Mesendoderm (in vitro differentiated cells): ENCODE results near the gene FLT3.

Source experiments
- DNase-seq: peaks from one replicate; pipeline ENCODE4 v3.0.0; 2013
- H2AK5ac ChIP-seq: 2 replicates; pipeline ENCODE4 v1.6.1; 2013; ENCODE audit warnings: low read length, inconsistent platforms
- H2BK120ac ChIP-seq: 2 replicates; pipeline ENCODE4 v1.6.1; 2013; ENCODE audit warnings: low read depth, mild to moderate bottlenecking, low read length, moderate library complexity, mixed read lengths
- H2BK15ac ChIP-seq: replicated peaks from 2 replicates; pipeline ENCODE4 v1.6.1; 2013; ENCODE audit warnings: low read depth, mild to moderate bottlenecking, moderate library complexity
- H2BK5ac ChIP-seq: 2 replicates; pipeline ENCODE4 v1.6.1; 2013; ENCODE audit warnings: low read length, inconsistent platforms
- H3K18ac ChIP-seq: 2 replicates; pipeline ENCODE4 v1.6.1; 2013; ENCODE audit warnings: mild to moderate bottlenecking, low read length, mixed read lengths
- H3K23ac ChIP-seq: one replicate; pipeline ENCODE4 v1.6.1; 2013; ENCODE audit warnings: low read length
- H3K27ac ChIP-seq: 2 replicates; pipeline ENCODE4 v1.5.1; 2013; ENCODE audit warnings: low read depth, mild to moderate bottlenecking, inconsistent platforms, low read length, moderate library complexity
- H3K27me3 ChIP-seq: 2 replicates; pipeline ENCODE4 v1.6.1; 2013; ENCODE audit warnings: low read length, control low read depth, mild to moderate bottlenecking, inconsistent platforms; ENCODE audit not compliant: insufficient read depth, poor library complexity
- H3K36me3 ChIP-seq: 2 replicates; pipeline ENCODE4 v1.6.1; 2013; ENCODE audit warnings: low read length, inconsistent platforms; ENCODE audit not compliant: control insufficient read depth, insufficient read depth
- H3K4ac ChIP-seq: one replicate; pipeline ENCODE4 v1.6.1; 2013; ENCODE audit warnings: low read depth, mild to moderate bottlenecking, low read length, moderate library complexity
- H3K4me1 ChIP-seq: 2 replicates; pipeline ENCODE4 v1.6.1; 2013; ENCODE audit warnings: low read depth, low read length, inconsistent platforms; ENCODE audit not compliant: control insufficient read depth
- H3K4me2 ChIP-seq: 2 replicates; pipeline ENCODE4 v1.6.1; 2013; ENCODE audit warnings: low read length
- H3K4me3 ChIP-seq: 2 replicates; pipeline ENCODE4 v1.5.1; 2013; ENCODE audit warnings: mild to moderate bottlenecking, low read length
- H3K56ac ChIP-seq: one replicate; pipeline ENCODE4 v1.6.1; 2013; ENCODE audit warnings: low read length
- H3K79me1 ChIP-seq: 2 replicates; pipeline ENCODE4 v1.6.1; 2013; ENCODE audit warnings: low read length, inconsistent platforms
- H3K79me2 ChIP-seq: 2 replicates; pipeline ENCODE4 v1.6.1; 2013; ENCODE audit warnings: mild to moderate bottlenecking, low read length; ENCODE audit not compliant: control insufficient read depth, insufficient read depth
- H3K9ac ChIP-seq: 2 replicates; pipeline ENCODE4 v1.6.1; 2013; ENCODE audit warnings: low read length, inconsistent platforms
- H4K5ac ChIP-seq: one replicate; pipeline ENCODE4 v1.6.1; 2013; ENCODE audit warnings: low read length
- H4K8ac ChIP-seq: one replicate; pipeline ENCODE4 v1.6.1; 2013; ENCODE audit warnings: low read depth, mild to moderate bottlenecking, control low read depth, low read length, moderate library complexity
- WGBS: extraction: QIAGEN DNeasy Blood & Tissue Kit; methylation state at CpG from one replicate; pipeline ENCODE4 v1.1.7; 2013; ENCODE audit warnings: low lambda C conversion rate, missing lambda C conversion rate; ENCODE audit not compliant: insufficient coverage; ENCODE audit errors: extremely low coverage; 5-methylcytosine and 5-hydroxymethylcytosine counted together

The FLT3 gene

DNA sequence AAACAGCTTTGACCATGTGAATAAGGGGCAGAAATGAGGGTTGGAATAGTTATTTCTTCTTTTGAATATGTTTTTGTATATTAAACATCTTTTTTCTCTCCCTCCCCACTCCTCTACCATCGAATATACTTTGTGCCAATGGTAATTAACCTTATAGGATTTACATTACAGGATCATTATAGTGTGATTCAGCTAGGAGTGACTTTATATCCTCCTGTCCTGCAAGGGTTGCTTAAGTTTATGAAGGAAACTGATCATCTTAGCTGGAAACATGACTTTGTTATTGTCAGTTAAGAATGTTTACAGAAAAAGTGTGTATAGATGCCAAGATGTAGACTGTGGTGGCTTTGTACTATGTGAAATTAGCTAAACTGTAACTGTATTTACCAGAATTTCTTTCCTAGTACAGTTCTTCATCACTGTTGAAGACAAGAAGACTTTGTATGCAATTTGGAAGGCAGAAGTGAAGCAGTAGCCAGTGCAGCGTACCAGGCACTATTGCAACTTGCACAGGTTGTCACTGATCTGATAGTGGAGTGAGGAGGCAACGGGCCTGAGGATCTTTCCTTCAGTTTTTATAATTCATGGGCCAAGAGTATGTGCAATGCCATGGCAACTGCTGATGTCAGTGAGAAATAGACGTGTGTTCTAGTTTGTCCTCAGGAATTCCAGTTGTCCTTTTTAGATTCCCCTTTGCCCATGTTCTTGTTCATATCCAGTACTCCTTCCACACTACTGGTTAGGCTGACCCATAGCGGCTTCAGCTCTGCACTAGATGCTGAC lies 29.7 kb upstream of the FLT3 start:
- H3K4me1 ChIP-seq = no peaks in the 10 kb centered on the region
- no peak overlapping the region for H3K18ac ChIP-seq
- no peak overlapping the region for H3K23ac ChIP-seq
- H3K27me3 ChIP-seq = no peaks in the 10 kb centered on the region
- no peak overlapping the region for H2BK5ac ChIP-seq
- no peak overlapping the region for H3K9ac ChIP-seq
- no peak overlapping the region for H3K4me3 ChIP-seq
- H4K8ac ChIP-seq = no peak overlapping the region
- no peak overlapping the region for H3K4ac ChIP-seq
- no peaks in the 10 kb centered on the region for H3K79me2 ChIP-seq
- no peak overlapping the region for H3K56ac ChIP-seq
- H4K5ac ChIP-seq = no peak overlapping the region
- no peak overlapping the region for H3K4me2 ChIP-seq
- H2BK15ac ChIP-seq = no peak overlapping the region
- no peak overlapping the region for H2AK5ac ChIP-seq
- no peak overlapping the region for H3K27ac ChIP-seq
- H2BK120ac ChIP-seq = no peak overlapping the region
- no peaks in the 10 kb centered on the region for H3K36me3 ChIP-seq
- no peak for DNase-seq
- no peaks in the 10 kb centered on the region for H3K79me1 ChIP-seq
- WGBS = no CpG with 5 or more reads among the region's 5 CpGs

DNA sequence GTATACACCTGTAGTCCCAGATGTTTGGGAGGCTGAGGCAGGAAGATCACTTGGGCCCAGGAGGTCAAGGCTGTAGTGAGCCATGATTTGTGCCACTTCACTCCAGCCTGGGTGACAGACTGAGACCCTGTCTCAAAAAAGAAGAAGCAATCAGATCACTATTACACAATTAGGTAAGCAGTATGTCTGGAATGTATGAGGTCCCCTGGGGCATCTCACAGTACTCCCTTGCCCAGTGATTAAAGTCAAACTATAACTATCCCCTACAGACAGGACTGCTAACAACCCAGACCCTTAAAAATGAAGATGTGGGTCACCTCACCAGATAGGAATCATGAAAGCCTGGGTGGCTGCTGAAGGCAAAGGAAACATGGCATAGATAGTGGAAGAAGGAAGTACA lies 28.6 kb upstream of the FLT3 start:
- H4K5ac ChIP-seq = no peak overlapping the region
- H3K36me3 ChIP-seq = no peaks in the 10 kb centered on the region
- H3K4me3 ChIP-seq = no peak overlapping the region
- no peak overlapping the region for H4K8ac ChIP-seq
- H3K79me1 ChIP-seq = no peaks in the 10 kb centered on the region
- H3K27me3 ChIP-seq = no peaks in the 10 kb centered on the region
- no peak overlapping the region for H2BK120ac ChIP-seq
- no peak overlapping the region for H3K18ac ChIP-seq
- no peak overlapping the region for H3K56ac ChIP-seq
- H3K23ac ChIP-seq = no peak overlapping the region
- no peak overlapping the region for H3K4me2 ChIP-seq
- DNase-seq = peak; percentile 52
- no peak overlapping the region for H2BK15ac ChIP-seq
- no peak overlapping the region for H3K27ac ChIP-seq
- H3K4me1 ChIP-seq = no peaks in the 10 kb centered on the region
- no peak overlapping the region for H3K9ac ChIP-seq
- no peaks in the 10 kb centered on the region for H3K79me2 ChIP-seq
- H3K4ac ChIP-seq = no peak overlapping the region
- H2BK5ac ChIP-seq = no peak overlapping the region
- H2AK5ac ChIP-seq = no peak overlapping the region

DNA sequence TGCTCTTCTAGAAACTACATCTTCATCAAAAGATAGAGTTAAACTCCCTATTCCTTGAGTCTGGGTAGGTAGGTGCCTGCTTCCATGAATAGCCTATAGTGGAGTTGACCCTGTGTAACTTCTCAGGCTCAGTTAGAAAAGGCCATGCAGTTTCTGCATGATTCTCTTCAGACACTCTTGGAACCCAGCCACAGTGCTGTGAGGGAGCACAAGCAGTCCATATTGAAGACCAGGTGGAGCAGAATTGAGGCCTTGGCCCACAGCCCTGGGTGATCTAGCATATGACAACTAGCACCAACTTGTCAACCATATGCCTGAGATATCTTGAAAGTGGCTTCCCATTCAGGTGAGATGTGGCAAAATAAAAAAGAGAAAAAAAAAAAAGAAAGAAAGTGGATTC lies 27.7 kb upstream of the FLT3 start:
- Histone ChIP-seq H3K27me3 (no peaks in the 10 kb centered on the region), H2BK5ac (no peak overlapping the region), H2BK15ac (no peak overlapping the region), H3K4ac (no peak overlapping the region), H3K4me3 (no peak overlapping the region), H4K8ac (no peak overlapping the region), H3K79me1 (no peaks in the 10 kb centered on the region), H2AK5ac (no peak overlapping the region), H2BK120ac (no peak overlapping the region), H3K9ac (no peak overlapping the region), H3K4me1 (no peaks in the 10 kb centered on the region), H3K56ac (no peak overlapping the region), H3K18ac (no peak overlapping the region), H3K4me2 (no peak overlapping the region), H4K5ac (no peak overlapping the region), H3K79me2 (no peaks in the 10 kb centered on the region), H3K27ac (no peak overlapping the region), H3K36me3 (no peaks in the 10 kb centered on the region), H3K23ac (no peak overlapping the region)
- DNase-seq = no peak

DNA sequence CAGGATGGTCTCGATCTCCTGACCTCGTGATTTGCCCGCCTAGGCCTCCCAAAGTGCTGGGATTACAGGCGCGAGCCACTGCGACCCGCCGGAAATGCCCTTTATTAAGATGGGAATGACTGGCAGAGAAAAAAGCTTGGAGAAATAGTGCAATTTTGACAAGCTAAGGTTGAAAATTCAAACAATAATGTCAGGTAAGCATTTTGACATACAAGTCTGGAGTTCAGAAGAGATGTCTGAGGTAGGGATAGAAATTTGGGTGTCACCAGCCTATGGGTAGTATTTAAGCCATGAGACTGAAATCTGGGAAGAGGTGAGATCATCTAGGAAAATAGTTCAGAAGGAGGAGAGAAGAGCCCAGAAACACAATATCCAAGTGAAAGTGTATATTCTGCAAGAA lies 20.8 kb upstream of the FLT3 start:
- Histone ChIP-seq H4K5ac (no peak overlapping the region), H2BK15ac (no peak overlapping the region), H3K27me3 (no peaks in the 10 kb centered on the region), H3K23ac (no peak overlapping the region), H3K4me1 (peaks cover 2% of the 10 kb centered on the region), H3K27ac (no peak overlapping the region), H3K4me3 (no peak overlapping the region), H3K4ac (no peak overlapping the region), H3K9ac (no peak overlapping the region), H3K18ac (no peak overlapping the region), H3K79me2 (no peaks in the 10 kb centered on the region), H3K79me1 (no peaks in the 10 kb centered on the region), H2BK5ac (no peak overlapping the region), H3K4me2 (no peak overlapping the region), H4K8ac (no peak overlapping the region), H2BK120ac (no peak overlapping the region), H2AK5ac (no peak overlapping the region), H3K56ac (no peak overlapping the region), H3K36me3 (no peaks in the 10 kb centered on the region)
- no peak for DNase-seq
- no CpG with 5 or more reads among the region's 8 CpGs for WGBS

DNA sequence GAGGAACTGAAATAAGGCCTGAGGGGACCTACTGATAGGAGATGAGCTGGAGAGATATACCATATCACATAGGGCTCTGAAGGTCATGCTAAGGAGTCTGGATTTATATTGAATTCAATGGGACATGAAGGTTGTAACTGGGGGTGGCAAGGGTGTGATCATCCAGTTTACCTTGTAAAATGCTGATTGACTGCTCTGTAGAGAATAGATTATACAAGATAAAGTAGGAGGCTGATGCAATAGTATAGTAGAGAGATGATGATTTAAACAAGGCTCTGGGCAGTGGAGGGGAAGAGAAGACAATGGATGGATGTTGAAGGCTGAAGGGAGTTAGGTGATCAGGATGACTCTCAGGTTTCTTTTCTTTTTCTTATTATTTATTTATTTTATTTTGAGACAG lies 19.9 kb upstream of the FLT3 start:
- Histone ChIP-seq H3K36me3 (no peaks in the 10 kb centered on the region), H2AK5ac (no peak overlapping the region), H2BK5ac (no peak overlapping the region), H3K4me2 (no peak overlapping the region), H3K27me3 (no peaks in the 10 kb centered on the region), H3K79me2 (no peaks in the 10 kb centered on the region), H3K4me1 (peaks cover 2% of the 10 kb centered on the region), H3K56ac (no peak overlapping the region), H3K18ac (no peak overlapping the region), H3K79me1 (no peaks in the 10 kb centered on the region), H3K23ac (no peak overlapping the region), H3K9ac (no peak overlapping the region), H4K5ac (no peak overlapping the region), H3K4me3 (no peak overlapping the region), H3K4ac (no peak overlapping the region), H3K27ac (no peak overlapping the region), H4K8ac (no peak overlapping the region), H2BK15ac (no peak overlapping the region), H2BK120ac (no peak overlapping the region)
- peak; percentile 32 for DNase-seq

DNA sequence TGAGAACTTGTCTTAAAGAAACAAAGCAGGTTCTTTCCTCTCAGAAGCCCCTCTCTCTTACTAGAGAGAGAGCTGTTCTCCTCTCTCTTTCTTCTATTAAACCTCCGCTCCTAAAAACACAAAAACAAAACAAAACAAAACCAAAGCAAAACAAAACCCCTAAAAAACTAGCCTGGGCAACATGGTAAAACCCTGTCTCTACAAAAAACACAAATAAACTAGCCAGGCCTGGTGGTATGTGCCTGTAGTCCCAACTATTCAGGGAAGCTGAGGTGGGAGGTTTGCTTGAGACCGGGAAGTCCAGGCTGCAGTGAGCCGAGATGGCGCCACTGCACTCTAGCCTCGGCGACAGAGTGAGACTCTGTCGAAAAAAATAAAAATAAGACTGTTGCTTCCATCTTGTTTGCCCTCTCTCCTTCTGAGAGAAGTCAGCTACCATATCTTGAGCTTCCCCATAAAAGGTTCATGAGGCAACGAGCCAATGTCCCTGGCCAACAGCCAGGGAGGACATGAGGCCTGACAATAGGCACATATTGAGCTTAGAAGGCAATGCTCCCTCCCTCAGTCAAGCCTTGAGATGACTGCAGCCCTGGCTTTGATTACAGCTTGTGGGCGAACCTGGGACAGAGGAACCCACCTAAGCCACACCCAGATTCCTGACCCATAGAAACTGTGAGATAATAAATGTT lies 17.5 kb upstream of the FLT3 start:
- peak; percentile 43 for DNase-seq
- Histone ChIP-seq H2BK15ac (no peak overlapping the region), H3K56ac (peak overlapping the region; percentile 58), H2BK120ac (no peak overlapping the region), H3K27me3 (no peaks in the 10 kb centered on the region), H3K4ac (no peak overlapping the region), H3K23ac (no peak overlapping the region), H4K5ac (no peak overlapping the region), H3K79me1 (no peaks in the 10 kb centered on the region), H3K36me3 (no peaks in the 10 kb centered on the region), H3K4me1 (peaks cover 2% of the 10 kb centered on the region), H3K4me3 (no peak overlapping the region), H4K8ac (no peak overlapping the region), H3K4me2 (no peak overlapping the region), H3K27ac (no peak overlapping the region), H3K18ac (no peak overlapping the region), H3K79me2 (no peaks in the 10 kb centered on the region), H3K9ac (no peak overlapping the region), H2BK5ac (no peak overlapping the region), H2AK5ac (no peak overlapping the region)
- 100% methylated on average over 1 of the region's 9 CpGs for WGBS
